HCT116 (cell line): ENCODE data around the gene STAG1. TPM values are rescaled to one million over a fixed set of nuclear protein-coding genes. Genes with fewer than 3 reads are reported as not detected.

ENCODE experiments used
- ATAC-seq: fragments of 200-7000 bp; cut with Tn5 transposase; 2 replicates; pipeline ENCODE4 v1.9.1; 2020; ENCODE audit warnings: mild to moderate bottlenecking, moderate library complexity
- BruUV-seq: library from RNA; stranded (reverse); fragments of 400-500 nt; replicated peaks from 2 replicates; lab custom pipeline; 2021; lab: Mats Ljungman, UMichigan
- CTCF ChIA-PET: fragments of 300-600 bp; sonication (Branson Sonifier 250); formaldehyde crosslinking; loops from one replicate; lab custom pipeline; 2021; ENCODE audit warnings: antibody characterized with exemption; lab: Charles Lee
- POLR2A ChIA-PET: fragments of 300-600, 350-600 bp; sonication (Branson Sonifier 250); formaldehyde crosslinking; loops from one replicate; lab custom pipeline; 2021; ENCODE audit warnings: antibody characterized with exemption; lab: Charles Lee
- RAD21 ChIA-PET, 2 experiments: fragments of 300-600 bp; sonication (Branson Sonifier 250); formaldehyde crosslinking; loops; one replicate each; lab custom pipeline; 2023; ENCODE audit warnings: low total read pairs in 2 of 2; ENCODE audit not compliant: uncharacterized antibody in 2 of 2, unreplicated experiment in 2 of 2, low non-redundant PET in 1 of 2; lab: Charles Lee
- DNase-seq: peaks from one replicate; pipeline ENCODE4 v3.0.0-alpha.2; 2010; ENCODE audit warnings: low read depth, low spot score
- H2AFZ ChIP-seq: fragments of 200-600 bp; shearing (Covaris generic), sonication (generic); 2 replicates; pipeline ENCODE4 v1.6.1; 2017; ENCODE audit warnings: low read depth, mixed run types, mixed read lengths, antibody characterized with exemption, low read length; ENCODE audit not compliant: poor library complexity, severe bottlenecking
- H3K27ac ChIP-seq: 2 replicates; pipeline ENCODE4 v1.5.1; 2012; ENCODE audit warnings: low read depth, low read length
- H3K27me3 ChIP-seq: fragments of 200-600 bp; sonication (generic); 2 replicates; pipeline ENCODE4 v1.6.1; 2016; ENCODE audit warnings: mixed run types, low read length, mixed read lengths; ENCODE audit not compliant: insufficient read depth
- H3K36me3 ChIP-seq, 2 experiments: fragments of 200-500 bp in 1 of 2; fragments of 200-600 bp in 1 of 2; sonication (Bioruptor generic) in 1 of 2; sonication (generic) in 1 of 2; 2 replicates each; pipeline versions ENCODE4 v1.5.1 to v1.6.1; 2014 to 2016; ENCODE audit warnings: low read length in 2 of 2, inconsistent platforms in 1 of 2, mixed read lengths in 1 of 2, mixed run types in 1 of 2; ENCODE audit not compliant: insufficient read depth in 2 of 2, control insufficient read depth in 1 of 2
- H3K4me1 ChIP-seq, 2 experiments: fragments of 200-600 bp in 1 of 2; sonication (generic) in 1 of 2; 2 replicates each; pipeline versions ENCODE4 v1.5.1 to v1.6.1; 2012 to 2017; ENCODE audit warnings: low read length in 2 of 2, inconsistent platforms in 1 of 2, mild to moderate bottlenecking in 1 of 2, mixed read lengths in 1 of 2, mixed run types in 1 of 2, moderate library complexity in 1 of 2; ENCODE audit not compliant: insufficient read depth in 2 of 2, control insufficient read depth in 1 of 2
- H3K4me2 ChIP-seq: fragments of 200-600 bp; sonication (generic); 2 replicates; pipeline ENCODE4 v1.6.1; 2017; ENCODE audit warnings: mixed run types, low read length, mixed read lengths
- H3K4me3 ChIP-seq, 2 experiments: fragments of 200-600 bp in 1 of 2; sonication (generic) in 1 of 2; replicated peaks in 1 of 2; 2 replicates each; pipeline ENCODE4 v1.5.1; 2011 to 2016; ENCODE audit warnings: low read length in 2 of 2, control low read depth in 1 of 2, low read depth in 1 of 2, mild to moderate bottlenecking in 1 of 2, mixed read lengths in 1 of 2, mixed run types in 1 of 2
- H3K79me2 ChIP-seq: fragments of 200-600 bp; sonication (generic); 2 replicates; pipeline ENCODE4 v1.6.1; 2017; ENCODE audit warnings: mild to moderate bottlenecking, mixed run types, low read length, moderate library complexity, mixed read lengths; ENCODE audit not compliant: insufficient read depth
- H3K9ac ChIP-seq: fragments of 200-600 bp; sonication (generic); 2 replicates; pipeline ENCODE4 v1.6.1; 2016; ENCODE audit warnings: low read length, mixed read lengths
- H3K9me2 ChIP-seq: fragments of 200-600 bp; sonication (generic), shearing (Covaris generic); 2 replicates; pipeline ENCODE4 v1.6.1; 2017; ENCODE audit warnings: mixed run types, mild to moderate bottlenecking, moderate library complexity; ENCODE audit not compliant: insufficient read depth
- H3K9me3 ChIP-seq, 2 experiments: fragments of 200-500 bp in 1 of 2; fragments of 200-600 bp in 1 of 2; sonication (Bioruptor generic) in 1 of 2; sonication (generic) in 1 of 2; 2 replicates each; pipeline ENCODE4 v1.6.1; 2014 to 2017; ENCODE audit warnings: low read length in 2 of 2, mixed read lengths in 2 of 2, inconsistent platforms in 1 of 2, low read depth in 1 of 2, mild to moderate bottlenecking in 1 of 2, mixed run types in 1 of 2, moderate library complexity in 1 of 2; ENCODE audit not compliant: control insufficient read depth in 1 of 2, insufficient read depth in 1 of 2
- H4K20me1 ChIP-seq: fragments of 200-600 bp; sonication (generic), shearing (Covaris generic); 2 replicates; pipeline ENCODE4 v1.6.1; 2017; ENCODE audit warnings: mixed run types, mild to moderate bottlenecking, moderate library complexity; ENCODE audit not compliant: insufficient read depth
- CTCF ChIP-seq, 3 experiments: fragments of 200-600 bp in 1 of 3; sonication (generic) in 1 of 3; IDR thresholded peaks in 2 of 3; conservative IDR thresholded peaks in 1 of 3; 2 replicates each; pipeline ENCODE4 v1.5.1; 2012 to 2017; ENCODE audit warnings: low read depth in 2 of 3, low read length in 2 of 3, antibody characterized with exemption in 1 of 3, borderline replicate concordance in 1 of 3, control low read depth in 1 of 3, mild to moderate bottlenecking in 1 of 3, mixed read lengths in 1 of 3, mixed run types in 1 of 3, moderate library complexity in 1 of 3; ENCODE audit not compliant: insufficient read depth in 1 of 3
- ELF1 ChIP-seq: IDR thresholded peaks from 2 replicates; pipeline ENCODE4 v1.6.1; 2012; ENCODE audit warnings: low read depth, borderline replicate concordance
- EZH2phosphoT487 ChIP-seq: fragments of 200-600 bp; IDR thresholded peaks from 2 replicates; pipeline ENCODE4 v1.6.1; 2018; ENCODE audit warnings: antibody characterized with exemption, borderline replicate concordance
- JUND ChIP-seq: IDR thresholded peaks from 2 replicates; pipeline ENCODE4 v1.6.1; 2012
- MAX ChIP-seq: IDR thresholded peaks from 2 replicates; pipeline ENCODE4 v1.6.1; 2012
- POLR2AphosphoS5 ChIP-seq: IDR thresholded peaks from 2 replicates; pipeline ENCODE4 v1.6.1; 2011; ENCODE audit warnings: mild to moderate bottlenecking, low read depth, low read length, moderate library complexity
- SIN3A ChIP-seq: IDR thresholded peaks from 2 replicates; pipeline ENCODE4 v1.6.1; 2012; ENCODE audit warnings: low read depth
- YY1 ChIP-seq: IDR thresholded peaks from 2 replicates; pipeline ENCODE4 v1.6.1; 2011; ENCODE audit warnings: low read length, low read depth, moderate library complexity, mild to moderate bottlenecking; ENCODE audit not compliant: insufficient replicate concordance; ENCODE audit errors: extremely low read depth
- ZBTB33 ChIP-seq: IDR thresholded peaks from 2 replicates; pipeline ENCODE4 v1.6.1; 2011; ENCODE audit warnings: mild to moderate bottlenecking, low read length, moderate library complexity; ENCODE audit not compliant: insufficient replicate concordance; ENCODE audit errors: extremely low read depth
- ZFX ChIP-seq: fragments of 450-650 bp; IDR thresholded peaks from 2 replicates; pipeline ENCODE4 v1.6.1; 2017
- intact Hi-C: fragments of 100-400 bp; cut with micrococcal nuclease; formaldehyde crosslinking; loops from 2 replicates; pipeline ENCODE4 v1.10.0; 2022
- total RNA-seq: library from RNA; stranded (reverse); gene quantifications from one replicate; pipeline ENCODE4 v1.2.1, GENCODE V29; 2021; ENCODE audit not compliant: unreplicated experiment

STAG1 gene
- total RNA-seq, 1 experiment from 2014 or later = 29.4 TPM

- TF ChIP-seq CTCF (IDR thresholded peaks at IDR 0.05 in 2 of 3, conservative IDR thresholded peaks at IDR 0.05 in 1 of 3; ENCODE audit: borderline replicate concordance in 1 of 3, insufficient read depth in 1 of 3, low read depth in 2 of 3, low read length in 2 of 3) (peak; percentile 25 to 82 (median 80); a peak in 3 of 6 replicates), YY1 (peak; percentile 83), ELF1 (no peak)
- TF ChIP-seq, all 23 proteins: peak for 13
Observed at GRCh38 chr3:136752422-136753325, 496 bp upstream of the STAG1 start (continued).

GRCh38 chr3:136751316-136752171 lies 634 bp downstream of the STAG1 start:
- Histone ChIP-seq H3K79me2 (peaks cover 56% of the 10 kb centered on the region), H3K27me3 (no peaks in the 10 kb centered on the region), H3K9me3 (no peaks in the 10 kb centered on the region)
- peak; percentile 49 for ATAC-seq
- intact Hi-C loops = loop anchor here (1.0 to 2.0 kb wide), 7 partner anchors 111 to 676 kb away; partner anchors contain the start of genes MSL2 and NCK1
- TF ChIP-seq MAX (peak; percentile 64), POLR2AphosphoS5 (peak; percentile 64), ZBTB33 (no peak), ELF1 (no peak), SIN3A (peak; percentile 25; the same call in 1 of the 2 replicates), EZH2phosphoT487 (no peak), ZFX (peak; percentile 65), JUND (no peak)
- TF ChIP-seq, all 23 proteins: peak for 4
- no peaks in the 10 kb centered on the region for H3K9me2 ChIP-seq
- H3K27ac ChIP-seq = peak overlapping the region; percentile 87
- ChIA-PET RAD21 (interaction anchor here (0.7 to 1.7 kb wide), 11 partner anchors 117 to 680 kb away, joined by 3 to 13 read pairs (median 6); no protein-coding TSS in a partner anchor), CTCF (interaction anchor here (0.8 to 3.5 kb wide), 23 partner anchors 9 to 709 kb away, joined by 3 to 73 read pairs (median 9); partner anchors contain the start of genes IL20RB and NCK1), POLR2A (interaction anchor here (1.0 to 2.2 kb wide), 8 partner anchors 9 to 446 kb away, joined by 3 to 13 read pairs (median 5); partner anchors contain the start of gene NCK1)
- peak overlapping the region; percentile 74 to 76 for H3K4me3 ChIP-seq
- peaks cover 24 to 43% of the 10 kb centered on the region in 2 experiments for H3K4me1 ChIP-seq
- DNase-seq = no peak
- BruUV-seq = no TSS peak
- peak overlapping the region; percentile 65 for H3K4me2 ChIP-seq
- no peaks in the 10 kb centered on the region for H4K20me1 ChIP-seq
- no peaks in the 10 kb centered on the region for H3K36me3 ChIP-seq
- peak overlapping the region; percentile 87 for H3K9ac ChIP-seq
- no peak overlapping the region for H2AFZ ChIP-seq
